Amygdala (tissue), 56 donors: ENCODE data around the gene GRIN2D.

Experiments used
- DNase-seq, 56 donors: peaks; one replicate each; lab custom pipeline; 2025; lab: John Stamatoyannopoulos, UW

The GRIN2D gene

GRCh38 chr19:48424694-48425219, 31.3 kb downstream of the GRIN2D start:
- DNase-seq = peak in 3 of 56 donors; percentile 11 to 28 (median 14)

- DNase-seq = no peak
These were observed 35.2 kb downstream of the GRIN2D start for GRCh38 chr19:48428670-48429069.

- DNase-seq = no peak
These were observed 39.9 kb downstream of the GRIN2D start for GRCh38 chr19:48433337-48433736.

GRCh38 chr19:48436586-48436985, 43.1 kb downstream of the GRIN2D start:
- no peak for DNase-seq

GRCh38 chr19:48441360-48442050, 48.0 kb downstream of the GRIN2D start:
- no peak for DNase-seq

GRCh38 chr19:48442116-48443035, 48.9 kb downstream of the GRIN2D start:
- no peak for DNase-seq

GRCh38 chr19:48443256-48443655, 49.8 kb downstream of the GRIN2D start:
- DNase-seq = peak in 1 of 56 donors; percentile 21
